Neural cell (in vitro differentiated cells): ENCODE results near the gene EPN1. TPM values are rescaled to one million over a fixed set of nuclear protein-coding genes. Genes with fewer than 3 reads are reported as not detected.

ENCODE experiments used
- H2AFZ ChIP-seq: fragments of 200-600, 300-800 bp; sonication (generic), shearing (Covaris generic); 2 replicates; pipeline ENCODE4 v1.6.0; 2014; ENCODE audit warnings: low read depth, mild to moderate bottlenecking, antibody characterized with exemption, low read length, moderate library complexity
- H3F3A ChIP-seq: fragments of 200-600 bp; shearing (Covaris generic); 2 replicates; pipeline ENCODE4 v1.6.1; 2016; ENCODE audit warnings: mild to moderate bottlenecking, moderate library complexity, mixed read lengths, antibody characterized with exemption, low read length; ENCODE audit not compliant: insufficient read depth, poor library complexity, severe bottlenecking
- H3K27ac ChIP-seq: fragments of 200-600, 300-800 bp; sonication (generic), shearing (Covaris generic); 2 replicates; pipeline ENCODE4 v1.5.1; 2014; ENCODE audit warnings: mild to moderate bottlenecking, low read length, moderate library complexity
- H3K27me3 ChIP-seq: fragments of 300-800, 200-600 bp; sonication (generic), shearing (Covaris generic); 2 replicates; pipeline ENCODE4 v1.6.0; 2014; ENCODE audit warnings: mild to moderate bottlenecking, low read depth, low read length, moderate library complexity; ENCODE audit not compliant: insufficient read depth
- H3K36me3 ChIP-seq: fragments of 300-800, 200-600 bp; sonication (generic), shearing (Covaris generic); 2 replicates; pipeline ENCODE4 v1.5.1; 2014; ENCODE audit warnings: mild to moderate bottlenecking, antibody characterized with exemption, low read length, moderate library complexity; ENCODE audit not compliant: insufficient read depth
- H3K4me2 ChIP-seq: fragments of 300-800, 200-600 bp; sonication (generic), shearing (Covaris generic); 2 replicates; pipeline ENCODE4 v1.6.0; 2014; ENCODE audit warnings: mild to moderate bottlenecking, low read length
- H3K4me3 ChIP-seq: fragments of 300-800, 200-600 bp; sonication (generic), shearing (Covaris generic); 2 replicates; pipeline ENCODE4 v1.5.1; 2014; ENCODE audit warnings: mild to moderate bottlenecking, low read length, moderate library complexity
- H3K79me2 ChIP-seq: fragments of 200-600 bp; shearing (Covaris generic); replicated peaks from 2 replicates; pipeline ENCODE4 v1.6.0; 2014; ENCODE audit warnings: mild to moderate bottlenecking, low read length, moderate library complexity; ENCODE audit not compliant: insufficient read depth
- H3K9ac ChIP-seq: fragments of 300-800, 200-600 bp; sonication (generic), shearing (Covaris generic); 2 replicates; pipeline ENCODE4 v1.6.1; 2016; ENCODE audit warnings: mild to moderate bottlenecking, low read length, mixed read lengths
- H3K9me2 ChIP-seq: fragments of 200-600 bp; shearing (Covaris generic); 2 replicates; pipeline ENCODE4 v1.6.1; 2016; ENCODE audit warnings: mild to moderate bottlenecking, low read length, mixed read lengths; ENCODE audit not compliant: insufficient read depth
- H3K9me3 ChIP-seq: fragments of 200-600, 300-800 bp; sonication (generic), shearing (Covaris generic); 2 replicates; pipeline ENCODE4 v1.6.1; 2016; ENCODE audit warnings: mild to moderate bottlenecking, mixed run types, low read length, moderate library complexity, mixed read lengths
- H4K20me1 ChIP-seq: fragments of 200-600 bp; shearing (Covaris generic); 2 replicates; pipeline ENCODE4 v1.6.1; 2016; ENCODE audit warnings: mild to moderate bottlenecking, mixed run types; ENCODE audit not compliant: insufficient read depth
- CTCF ChIP-seq: fragments of 450-650 bp; IDR thresholded peaks from 2 replicates; pipeline ENCODE4 v1.5.1; 2014; ENCODE audit warnings: antibody characterized with exemption, mild to moderate bottlenecking, moderate library complexity; ENCODE audit not compliant: poor library complexity, severe bottlenecking
- EP300 ChIP-seq: fragments of 450-650 bp; conservative IDR thresholded peaks from 2 replicates; pipeline ENCODE4 v1.6.1; 2014; ENCODE audit warnings: antibody characterized with exemption, mild to moderate bottlenecking, moderate library complexity; ENCODE audit not compliant: poor library complexity, severe bottlenecking
- EZH2 ChIP-seq: fragments of 200-600, 300-800 bp; shearing (Covaris generic), sonication (generic); IDR thresholded peaks from 2 replicates; pipeline ENCODE4 v1.6.1; 2014; ENCODE audit warnings: antibody characterized with exemption, low read length, borderline replicate concordance, mild to moderate bottlenecking; ENCODE audit not compliant: insufficient read depth, poor library complexity, severe bottlenecking
- MXI1 ChIP-seq: fragments of 450-650 bp; conservative IDR thresholded peaks from 2 replicates; pipeline ENCODE4 v1.6.1; 2014; ENCODE audit warnings: antibody characterized with exemption, mild to moderate bottlenecking; ENCODE audit not compliant: poor library complexity, severe bottlenecking
- POLR2AphosphoS5 ChIP-seq: IDR thresholded peaks from 2 replicates; pipeline ENCODE4 v1.6.1; 2012
- RAD21 ChIP-seq: fragments of 450-650 bp; conservative IDR thresholded peaks from 2 replicates; pipeline ENCODE4 v1.6.1; 2014; ENCODE audit warnings: antibody characterized with exemption, mild to moderate bottlenecking, moderate library complexity
- REST ChIP-seq: IDR thresholded peaks from 2 replicates; pipeline ENCODE4 v1.6.1; 2012; ENCODE audit warnings: borderline replicate concordance
- SMC3 ChIP-seq: fragments of 450-650 bp; conservative IDR thresholded peaks from 2 replicates; pipeline ENCODE4 v1.6.1; 2014; ENCODE audit warnings: antibody characterized with exemption, mild to moderate bottlenecking, moderate library complexity; ENCODE audit not compliant: poor library complexity
- TAF1 ChIP-seq: IDR thresholded peaks from 2 replicates; pipeline ENCODE4 v1.6.1; 2012; ENCODE audit warnings: low read depth
- polyA plus RNA-seq: library from polyadenylated mRNA; depleted of rRNA; stranded (reverse); fragments of >200 nt; gene quantifications from 2 replicates; pipeline ENCODE4 v1.2.3, GENCODE V29; 2014

The EPN1 gene
- polyA plus RNA-seq, 1 donor from 2014 or later: 21.0 TPM

GRCh38 chr19:55677572-55678028 is 2.6 kb downstream of the EPN1 start:
- TF ChIP-seq MXI1: no peak
- no peak for TF ChIP-seq POLR2AphosphoS5
- no peak for TF ChIP-seq EZH2
- no peak for TF ChIP-seq SMC3
- no peak for TF ChIP-seq CTCF
- no peak for TF ChIP-seq RAD21
- TF ChIP-seq EP300: no peak
- H3K79me2 ChIP-seq: peaks cover 57% of the 10 kb centered on the region
- H3F3A ChIP-seq: no peaks in the 10 kb centered on the region
- H2AFZ ChIP-seq: no peak overlapping the region
- H3K27ac ChIP-seq: no peak overlapping the region
- no peaks in the 10 kb centered on the region for H3K9me2 ChIP-seq
- H3K9ac ChIP-seq: no peak overlapping the region
- H3K27me3 ChIP-seq: no peaks in the 10 kb centered on the region
- peaks cover 8% of the 10 kb centered on the region for H3K36me3 ChIP-seq
- H4K20me1 ChIP-seq: no peaks in the 10 kb centered on the region
- no peak overlapping the region for H3K4me2 ChIP-seq
- H3K4me3 ChIP-seq: peak overlapping the region; percentile 92
- H3K9me3 ChIP-seq: no peaks in the 10 kb centered on the region

GRCh38 chr19:55678121-55678671 is 3.2 kb downstream of the EPN1 start:
- Histone ChIP-seq H3K9me3 (no peaks in the 10 kb centered on the region), H3K27me3 (no peaks in the 10 kb centered on the region), H3K4me2 (no peak overlapping the region), H3K9me2 (no peaks in the 10 kb centered on the region), H3F3A (no peaks in the 10 kb centered on the region), H2AFZ (no peak overlapping the region), H3K9ac (no peak overlapping the region), H3K36me3 (peaks cover 8% of the 10 kb centered on the region), H3K79me2 (peaks cover 53% of the 10 kb centered on the region), H3K4me3 (no peak overlapping the region), H3K27ac (no peak overlapping the region), H4K20me1 (no peaks in the 10 kb centered on the region)
- TF ChIP-seq CTCF (no peak), EP300 (no peak), SMC3 (no peak), TAF1 (no peak), RAD21 (no peak), EZH2 (no peak), MXI1 (no peak), REST (no peak), POLR2AphosphoS5 (no peak)
